Transverse colon (tissue), 4 donors: Measurements from ENCODE around the gene HYKK.

Source experiments
- CTCF ChIP-seq, 5 experiments: fragments of 200-600 bp in 3 of 5; fragments of 450-650 bp in 2 of 5; sonication (generic) in 3 of 5; IDR thresholded peaks; 1 replicate in 2 of 5; 2 replicates in 3 of 5; pipeline ENCODE4 v1.5.1; 2016 to 2017; ENCODE audit warnings: antibody characterized with exemption in 5 of 5, inconsistent platforms in 3 of 5, mild to moderate bottlenecking in 2 of 5, moderate library complexity in 1 of 5
- POLR2AphosphoS5 ChIP-seq, 3 donors: sonication (generic); formaldehyde crosslinking; IDR thresholded peaks; one replicate each; pipeline ENCODE4 v1.6.1; 2016; ENCODE audit warnings: antibody characterized with exemption in 3 of 3

- TF ChIP-seq POLR2AphosphoS5 (IDR thresholded peaks at IDR 0.05), result no peak
- TF ChIP-seq CTCF (IDR thresholded peaks at IDR 0.05), result no peak
Measured at GRCh38 chr15:78461171-78461888, 46.0 kb upstream of the HYKK start.
